Peyer's patch (tissue), 4 donors: ENCODE measurements around the gene KAZN. TPM values are rescaled to one million over a fixed set of nuclear protein-coding genes. Genes with fewer than 3 reads are reported as not detected.

Source experiments
- DNase-seq, 3 donors: peaks; one replicate each; pipeline ENCODE4 v3.0.0-alpha.2; 2017 to 2019
- H3K27ac ChIP-seq, 4 donors: fragments of 200-600 bp; sonication (generic); one replicate each; pipeline ENCODE4 v1.5.1; 2016 to 2019
- H3K27me3 ChIP-seq, 2 donors: fragments of 200-600 bp; sonication (generic); one replicate each; pipeline ENCODE4 v1.5.1; 2019
- H3K36me3 ChIP-seq, 3 donors: fragments of 200-600 bp; sonication (generic); one replicate each; pipeline ENCODE4 v1.5.1; 2016 to 2019
- H3K4me1 ChIP-seq, 4 donors: fragments of 200-600 bp; sonication (generic); one replicate each; pipeline ENCODE4 v1.5.1; 2016 to 2019
- H3K4me3 ChIP-seq, 4 donors: fragments of 200-600 bp; sonication (generic); 1 replicate in 3 of 4; 2 replicates in 1 of 4; pipeline ENCODE4 v1.5.1; 2016 to 2019; ENCODE audit warnings: mild to moderate bottlenecking in 1 of 4
- H3K9me3 ChIP-seq, 4 donors: fragments of 200-600 bp; sonication (generic); one replicate each; pipeline ENCODE4 v1.5.1; 2016 to 2019; ENCODE audit warnings: mild to moderate bottlenecking in 1 of 4
- POLR2A ChIP-seq, 2 donors: fragments of 450-650 bp; IDR thresholded peaks; one replicate each; pipeline ENCODE4 v1.5.1; 2017; ENCODE audit warnings: antibody characterized with exemption in 2 of 2, mild to moderate bottlenecking in 2 of 2, moderate library complexity in 2 of 2
- total RNA-seq, 4 donors: library from RNA; depleted of rRNA; stranded (reverse); fragments of >200 nt; gene quantifications; one replicate each; pipeline ENCODE4 v1.1.0, GENCODE V29; 2016
- TF ChIP-seq, protein P1 (sequence below), 6 experiments: fragments of 450-650 bp in 4 of 6; fragments of 200-600 bp in 2 of 6; sonication (generic) in 1 of 6; IDR thresholded peaks; one replicate each; pipeline ENCODE4 v1.5.1; 2017 to 2019; ENCODE audit warnings: antibody characterized with exemption in 6 of 6, mild to moderate bottlenecking in 3 of 6, moderate library complexity in 1 of 6

Gene KAZN
- total RNA-seq, 4 donors from 2014 or later, result 14.9 to 25.5 (median 21.7) TPM

DNA sequence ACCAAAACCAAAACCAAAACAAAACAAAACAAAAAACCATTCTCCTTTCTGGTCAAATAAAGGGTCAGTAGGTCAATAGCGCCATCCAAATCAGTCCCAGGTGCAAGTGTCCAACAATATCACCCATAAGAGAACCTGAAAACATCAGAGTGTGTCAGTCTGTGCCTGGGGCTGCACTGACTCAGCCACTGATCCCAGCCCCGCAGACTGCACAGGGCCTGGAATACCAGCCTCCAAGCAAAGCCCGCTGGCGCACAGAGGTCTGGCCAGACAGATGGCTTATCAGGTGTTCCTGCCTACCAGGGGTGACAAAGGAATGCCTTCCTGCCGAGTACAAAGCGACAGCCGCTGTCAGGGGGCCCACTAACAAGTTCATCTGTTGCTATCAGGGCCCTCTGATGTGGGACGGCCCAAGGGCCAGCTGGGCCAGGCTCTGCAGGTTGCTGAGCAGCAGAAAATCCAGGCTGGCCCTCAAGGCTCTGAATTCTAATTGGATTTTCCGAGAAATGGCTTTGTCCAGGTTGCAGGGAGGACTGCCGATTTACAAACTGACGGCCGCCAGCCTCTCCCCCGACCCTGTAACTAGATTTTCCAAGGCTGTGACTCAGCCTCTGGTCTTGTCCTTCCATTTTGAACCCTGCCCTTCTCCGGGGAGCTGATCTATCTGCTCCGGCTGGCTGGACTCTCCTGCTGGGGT lies 541.3 kb downstream of the KAZN start:
- Histone ChIP-seq H3K36me3 (no peaks in the 10 kb centered on the region), H3K27ac (no peak overlapping the region), H3K27me3 (no peaks in the 10 kb centered on the region), H3K9me3 (no peaks in the 10 kb centered on the region), H3K4me1 (no peaks in the 10 kb centered on the region), H3K4me3 (no peak overlapping the region)
- DNase-seq, result no peak
- no peak for TF ChIP-seq POLR2A (IDR thresholded peaks at IDR 0.05)
- TF ChIP-seq, protein P1, sequence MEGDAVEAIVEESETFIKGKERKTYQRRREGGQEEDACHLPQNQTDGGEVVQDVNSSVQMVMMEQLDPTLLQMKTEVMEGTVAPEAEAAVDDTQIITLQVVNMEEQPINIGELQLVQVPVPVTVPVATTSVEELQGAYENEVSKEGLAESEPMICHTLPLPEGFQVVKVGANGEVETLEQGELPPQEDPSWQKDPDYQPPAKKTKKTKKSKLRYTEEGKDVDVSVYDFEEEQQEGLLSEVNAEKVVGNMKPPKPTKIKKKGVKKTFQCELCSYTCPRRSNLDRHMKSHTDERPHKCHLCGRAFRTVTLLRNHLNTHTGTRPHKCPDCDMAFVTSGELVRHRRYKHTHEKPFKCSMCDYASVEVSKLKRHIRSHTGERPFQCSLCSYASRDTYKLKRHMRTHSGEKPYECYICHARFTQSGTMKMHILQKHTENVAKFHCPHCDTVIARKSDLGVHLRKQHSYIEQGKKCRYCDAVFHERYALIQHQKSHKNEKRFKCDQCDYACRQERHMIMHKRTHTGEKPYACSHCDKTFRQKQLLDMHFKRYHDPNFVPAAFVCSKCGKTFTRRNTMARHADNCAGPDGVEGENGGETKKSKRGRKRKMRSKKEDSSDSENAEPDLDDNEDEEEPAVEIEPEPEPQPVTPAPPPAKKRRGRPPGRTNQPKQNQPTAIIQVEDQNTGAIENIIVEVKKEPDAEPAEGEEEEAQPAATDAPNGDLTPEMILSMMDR (IDR thresholded peaks at IDR 0.05), result no peak

DNA sequence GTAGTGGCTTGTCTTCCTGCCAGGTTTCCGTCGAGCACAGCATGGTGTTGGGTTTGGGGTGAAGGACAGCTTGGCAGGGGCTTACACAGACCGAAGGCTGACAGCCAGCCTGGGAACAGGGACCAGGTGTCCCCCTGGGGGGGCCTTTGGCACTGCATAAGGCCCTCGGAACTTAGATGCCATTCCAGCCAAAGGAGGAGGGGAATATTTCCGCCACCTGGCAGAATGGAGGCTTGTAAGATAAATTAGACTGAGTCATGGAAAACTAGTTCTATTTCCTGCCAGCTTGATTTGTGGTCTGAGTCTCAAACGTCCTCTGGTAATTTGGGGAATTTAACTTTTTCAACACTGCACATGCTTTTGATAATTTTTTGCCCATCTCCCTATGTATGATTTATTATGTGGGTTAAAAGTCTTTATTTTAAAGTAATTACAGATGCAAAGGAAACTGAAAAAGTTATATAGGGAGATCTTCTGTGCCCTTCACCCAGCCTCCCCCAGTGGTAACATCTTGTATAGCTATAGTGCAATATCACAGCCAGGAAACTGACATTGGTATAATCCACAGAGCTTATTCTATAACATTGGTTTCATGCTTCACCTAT lies 543.6 kb downstream of the KAZN start:
- Histone ChIP-seq H3K4me1 (no peaks in the 10 kb centered on the region), H3K27me3 (no peaks in the 10 kb centered on the region), H3K9me3 (no peaks in the 10 kb centered on the region), H3K36me3 (no peaks in the 10 kb centered on the region), H3K27ac (no peak overlapping the region), H3K4me3 (no peak overlapping the region)
- TF ChIP-seq POLR2A (IDR thresholded peaks at IDR 0.05), result no peak
- TF ChIP-seq, protein P1 (IDR thresholded peaks at IDR 0.05), result no peak
- DNase-seq, result no peak

DNA sequence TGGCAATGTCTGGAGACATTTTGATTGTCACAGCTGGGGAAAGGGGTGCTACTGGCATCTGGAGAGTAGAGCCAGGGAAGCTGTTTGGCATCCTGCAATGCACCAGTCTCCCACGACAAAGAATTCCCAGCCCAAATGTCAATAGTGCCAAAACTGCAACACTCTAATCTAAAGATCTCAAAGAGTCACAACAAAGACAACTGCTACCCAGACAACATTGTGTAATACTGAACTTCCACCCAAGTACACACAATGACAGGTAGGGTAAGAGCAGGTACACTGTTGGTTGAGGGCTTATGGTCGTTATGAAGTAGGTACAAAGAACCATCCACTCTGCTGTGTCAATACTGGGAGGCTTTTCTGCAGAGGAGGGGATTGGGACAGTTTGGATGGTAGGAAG lies 546.8 kb downstream of the KAZN start:
- Histone ChIP-seq H3K27ac (no peak overlapping the region), H3K4me1 (no peaks in the 10 kb centered on the region), H3K36me3 (no peaks in the 10 kb centered on the region), H3K9me3 (no peaks in the 10 kb centered on the region), H3K27me3 (no peaks in the 10 kb centered on the region), H3K4me3 (no peak overlapping the region)
- no peak for DNase-seq
- no peak for TF ChIP-seq POLR2A (IDR thresholded peaks at IDR 0.05)
- TF ChIP-seq, protein P1 (IDR thresholded peaks at IDR 0.05), result no peak

DNA sequence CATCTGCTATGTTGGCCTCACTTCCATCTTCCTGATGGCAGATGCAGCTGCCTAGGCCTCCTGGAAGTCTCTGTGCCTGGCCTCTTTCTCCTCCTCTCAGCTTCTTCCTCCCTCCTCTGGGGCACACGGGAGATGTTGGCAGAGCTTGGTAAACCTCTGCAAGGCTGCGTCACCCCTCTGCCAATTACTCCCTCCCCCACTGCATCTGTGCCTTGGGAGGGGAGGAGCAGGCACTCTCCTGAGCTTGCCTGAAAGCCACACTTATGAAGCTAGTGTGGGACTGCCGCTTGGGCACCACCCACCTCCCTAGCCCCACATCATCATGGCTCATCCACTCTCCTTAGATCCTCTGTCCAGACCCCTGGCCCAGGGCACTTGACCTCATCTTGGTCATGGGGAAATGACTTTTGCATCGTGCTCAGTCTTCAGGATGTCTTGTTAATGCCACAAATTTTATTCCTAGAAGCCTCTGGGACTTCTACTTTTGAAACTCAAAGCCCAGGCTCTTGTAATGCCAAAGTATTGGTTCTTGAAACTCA lies 547.7 kb downstream of the KAZN start:
- no peak for TF ChIP-seq POLR2A (IDR thresholded peaks at IDR 0.05)
- TF ChIP-seq, protein P1 (IDR thresholded peaks at IDR 0.05), result no peak
- Histone ChIP-seq H3K4me3 (no peak overlapping the region), H3K27me3 (no peaks in the 10 kb centered on the region), H3K36me3 (no peaks in the 10 kb centered on the region), H3K4me1 (peaks cover 0 to 1% (median 0%) of the 10 kb centered on the region in 4 donors), H3K27ac (no peak overlapping the region), H3K9me3 (no peaks in the 10 kb centered on the region)
- no peak for DNase-seq

DNA sequence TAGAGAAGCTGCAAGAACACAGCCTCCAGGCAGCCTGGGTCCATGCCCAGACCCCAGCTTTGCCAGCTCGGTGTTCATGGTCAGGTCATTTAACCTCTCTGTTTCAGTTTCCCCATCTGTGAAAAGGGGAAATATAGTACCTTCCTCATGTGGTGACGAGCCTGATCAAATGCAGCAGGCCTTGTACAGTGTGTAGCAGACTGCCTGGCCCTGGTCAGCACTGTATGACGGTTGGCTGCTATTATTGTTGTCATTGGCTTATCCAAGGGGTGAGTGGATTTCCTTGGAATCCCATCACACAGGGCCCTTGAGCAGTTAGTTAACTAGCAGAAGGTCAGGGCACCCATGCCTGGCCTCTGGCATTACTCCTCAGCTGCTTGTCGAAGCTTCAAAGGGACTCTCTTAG lies 548.5 kb downstream of the KAZN start:
- no peak for TF ChIP-seq POLR2A (IDR thresholded peaks at IDR 0.05)
- TF ChIP-seq, protein P1 (IDR thresholded peaks at IDR 0.05), result no peak
- Histone ChIP-seq H3K9me3 (no peaks in the 10 kb centered on the region), H3K27ac (no peak overlapping the region), H3K27me3 (no peaks in the 10 kb centered on the region), H3K4me1 (peaks cover 0 to 9% (median 0%) of the 10 kb centered on the region in 4 donors), H3K36me3 (no peaks in the 10 kb centered on the region), H3K4me3 (no peak overlapping the region)
- DNase-seq, result no peak
